Loucy (cell line): ENCODE results near the gene VPS4B.

Experiments used
- CTCF ChIP-seq: fragments of 200-600 bp; sonication (generic); conservative IDR thresholded peaks from 2 replicates; pipeline ENCODE4 v1.5.1; 2014; ENCODE audit warnings: mild to moderate bottlenecking, antibody characterized with exemption, low read length
- EZH2phosphoT487 ChIP-seq: fragments of 200-600 bp; IDR thresholded peaks from 2 replicates; pipeline ENCODE4 v1.6.1; 2018; ENCODE audit warnings: antibody characterized with exemption, mild to moderate bottlenecking, moderate library complexity, borderline replicate concordance

- TF ChIP-seq CTCF (no peak), EZH2phosphoT487 (no peak)
These were observed 42.2 kb upstream of the VPS4B start for GRCh38 chr18:63464434-63464833.
